GM12892 (cell line): ENCODE data around the gene OR52E2.

Source experiments
- POLR2A ChIP-seq: IDR thresholded peaks from 2 replicates; pipeline ENCODE4 v1.6.1; 2011; ENCODE audit warnings: low read depth, low read length, control low read depth
- POLR2AphosphoS5 ChIP-seq: IDR thresholded peaks from 2 replicates; pipeline ENCODE4 v1.6.1; 2011; ENCODE audit warnings: low read depth, low read length, control low read depth
- TAF1 ChIP-seq: IDR thresholded peaks from 2 replicates; pipeline ENCODE4 v1.6.1; 2011; ENCODE audit warnings: low read depth, mild to moderate bottlenecking, control low read depth, low read length, borderline replicate concordance

DNA sequence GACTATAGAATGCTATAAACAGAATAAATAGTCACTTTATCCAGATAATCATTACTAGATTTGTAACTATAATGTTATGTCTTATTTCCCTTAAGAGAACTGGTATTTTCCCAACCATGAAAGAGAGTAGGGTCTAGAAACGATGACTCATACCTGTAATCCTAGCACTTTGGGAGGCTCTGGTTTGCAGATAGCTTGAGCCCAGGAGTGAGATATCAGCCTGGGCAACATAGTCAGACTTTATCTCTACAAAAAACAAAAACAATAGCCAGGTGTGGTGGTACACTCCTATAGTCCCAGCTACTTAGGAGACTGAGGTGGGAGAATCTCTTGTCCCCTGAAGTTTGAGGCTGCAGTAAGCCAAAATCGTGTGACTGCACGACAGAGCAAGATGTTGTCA lies 47.9 kb upstream of the OR52E2 start:
- TF ChIP-seq POLR2A (no peak), POLR2AphosphoS5 (no peak), TAF1 (no peak)
